Measurements from ENCODE around the gene UGT1A6. TPM values are rescaled to one million over a fixed set of nuclear protein-coding genes. Genes with fewer than 3 reads are reported as not detected.
"Not testable (repeated sequence)": the region's sequence is repeated elsewhere in the genome, so short reads cannot be mapped to it uniquely, and the experiment has no call there.

Gene UGT1A6
- total and polyA plus RNA-seq, 2 experiments from 2014 or later: not detected

GRCh38 chr2:233728723-233729301, 36.1 kb downstream of the UGT1A6 start, which contains the start of gene UGT1A3:
Gene UGT1A3, plus strand, starts transcription at chr2:233729042. Its CDS starts 85 bp downstream, at chr2:233729127.
- no peaks in the 10 kb centered on the region for H3K36me3 ChIP-seq
- H3K27ac ChIP-seq: no peak within 1 kb of the TSS
- no peaks in the 10 kb centered on the region for H3K27me3 ChIP-seq
- no peaks in the 10 kb centered on the region for H3K4me1 ChIP-seq (ENCODE audit: low read depth)
- no peak for DNase-seq (ENCODE audit: low read depth in 1 of 2, low spot score in 1 of 2)
- no peak within 1 kb of the TSS for H3K4me3 ChIP-seq
- TF ChIP-seq CTCF (IDR thresholded peaks at IDR 0.05; ENCODE audit: low read depth, low read length): no peak
- no peaks in the 10 kb centered on the region for H3K9me3 ChIP-seq (ENCODE audit: low read depth)

GRCh38 chr2:233736868-233737653, 44.4 kb downstream of the UGT1A6 start:
- H3K36me3 ChIP-seq; DNase-seq (ENCODE audit: low read depth in 1 of 2, low spot score in 1 of 2); H3K4me3 ChIP-seq; H3K9me3 ChIP-seq (ENCODE audit: low read depth); H3K27ac ChIP-seq; H3K27me3 ChIP-seq; H3K4me1 ChIP-seq (ENCODE audit: low read depth): not testable (repeated sequence)

- Histone ChIP-seq H3K27me3 (no peaks in the 10 kb centered on the region), H3K4me3 (no peak overlapping the region), H3K36me3 (no peaks in the 10 kb centered on the region), H3K4me1 (ENCODE audit: low read depth) (no peaks in the 10 kb centered on the region), H3K9me3 (ENCODE audit: low read depth) (no peaks in the 10 kb centered on the region), H3K27ac (no peak overlapping the region)
- DNase-seq (ENCODE audit: low read depth in 1 of 2, low spot score in 1 of 2): no peak
- TF ChIP-seq CTCF (IDR thresholded peaks at IDR 0.05; ENCODE audit: low read depth, low read length): no peak
Observed at GRCh38 chr2:233740870-233741269, 48.2 kb downstream of the UGT1A6 start.

- Histone ChIP-seq H3K9me3 (ENCODE audit: low read depth) (no peaks in the 10 kb centered on the region), H3K36me3 (no peaks in the 10 kb centered on the region), H3K27me3 (no peaks in the 10 kb centered on the region), H3K4me1 (ENCODE audit: low read depth) (no peaks in the 10 kb centered on the region), H3K4me3 (no peak overlapping the region), H3K27ac (no peak overlapping the region)
- TF ChIP-seq CTCF (IDR thresholded peaks at IDR 0.05; ENCODE audit: low read depth, low read length): no peak
- no peak for DNase-seq (ENCODE audit: low read depth in 1 of 2, low spot score in 1 of 2)
Observed at GRCh38 chr2:233743464-233744259, 51.0 kb downstream of the UGT1A6 start.

GRCh38 chr2:233745073-233745755, 52.5 kb downstream of the UGT1A6 start:
- Histone ChIP-seq H3K4me3 (no peak overlapping the region), H3K27me3 (no peaks in the 10 kb centered on the region), H3K36me3 (no peaks in the 10 kb centered on the region), H3K9me3 (ENCODE audit: low read depth) (no peaks in the 10 kb centered on the region), H3K4me1 (ENCODE audit: low read depth) (no peaks in the 10 kb centered on the region), H3K27ac (no peak overlapping the region)
- DNase-seq (ENCODE audit: low read depth in 1 of 2, low spot score in 1 of 2): no peak
- TF ChIP-seq CTCF (IDR thresholded peaks at IDR 0.05; ENCODE audit: low read depth, low read length): no peak

- not testable (repeated sequence) for H3K4me3 ChIP-seq; DNase-seq (ENCODE audit: low read depth in 1 of 2, low spot score in 1 of 2); H3K9me3 ChIP-seq (ENCODE audit: low read depth)
Observed at GRCh38 chr2:233745838-233746237, 53.1 kb downstream of the UGT1A6 start.

More at GRCh38 chr2:233745838-233746237, 53.1 kb downstream of the UGT1A6 start:
- not testable (repeated sequence) for H3K4me1 ChIP-seq (ENCODE audit: low read depth); H3K36me3 ChIP-seq; H3K27ac ChIP-seq; H3K27me3 ChIP-seq
